OCI-LY1 (cell line): ENCODE measurements around the gene AP1B1.

Experiments used
- H2AFZ ChIP-seq: fragments of 200-600 bp; sonication (generic), shearing (Covaris generic); 2 replicates; pipeline ENCODE4 v1.6.0; 2014; ENCODE audit warnings: antibody characterized with exemption, mild to moderate bottlenecking, low read length
- H3F3A ChIP-seq: fragments of 200-600 bp; sonication (generic), shearing (Covaris generic); 2 replicates; pipeline ENCODE4 v1.6.0; 2014; ENCODE audit warnings: mild to moderate bottlenecking, antibody characterized with exemption, low read length, moderate library complexity; ENCODE audit not compliant: insufficient read depth
- H3K27ac ChIP-seq: fragments of 200-600 bp; sonication (generic); 2 replicates; pipeline ENCODE4 v1.5.1; 2014; ENCODE audit warnings: low read length, mixed run types, mild to moderate bottlenecking, low read depth; ENCODE audit not compliant: poor library complexity, severe bottlenecking
- H3K27me3 ChIP-seq: fragments of 200-600 bp; sonication (generic); 2 replicates; pipeline ENCODE4 v1.6.0; 2014; ENCODE audit warnings: antibody characterized with exemption, mild to moderate bottlenecking, low read length, moderate library complexity; ENCODE audit not compliant: insufficient read depth
- H3K36me3 ChIP-seq: fragments of 200-600 bp; sonication (generic); 2 replicates; pipeline ENCODE4 v1.6.1; 2014; ENCODE audit warnings: mild to moderate bottlenecking, antibody characterized with exemption, low read length, moderate library complexity, mixed read lengths; ENCODE audit not compliant: insufficient read depth
- H3K4me1 ChIP-seq: fragments of 200-600 bp; sonication (generic); 2 replicates; pipeline ENCODE4 v1.5.1; 2014; ENCODE audit warnings: mild to moderate bottlenecking, low read length, moderate library complexity; ENCODE audit not compliant: insufficient read depth, severe bottlenecking
- H3K4me2 ChIP-seq: fragments of 200-600 bp; sonication (generic), shearing (Covaris generic); 2 replicates; pipeline ENCODE4 v1.6.1; 2014; ENCODE audit warnings: low read length
- H3K4me3 ChIP-seq: fragments of 200-600 bp; sonication (generic); 2 replicates; pipeline ENCODE4 v1.5.1; 2014; ENCODE audit warnings: low read length, low read depth, mild to moderate bottlenecking, mixed read lengths; ENCODE audit not compliant: poor library complexity, severe bottlenecking
- H3K79me2 ChIP-seq: fragments of 200-600 bp; shearing (Covaris generic); 2 replicates; pipeline ENCODE4 v1.6.1; 2016; ENCODE audit warnings: mixed run types, low read length, mixed read lengths; ENCODE audit not compliant: insufficient read depth
- H3K9ac ChIP-seq: fragments of 200-600 bp; sonication (generic), shearing (Covaris generic); 2 replicates; pipeline ENCODE4 v1.6.1; 2014; ENCODE audit warnings: mild to moderate bottlenecking, low read length, mixed read lengths
- H3K9me2 ChIP-seq: fragments of 200-600 bp; sonication (generic), shearing (Covaris generic); 2 replicates; pipeline ENCODE4 v1.6.1; 2014; ENCODE audit warnings: low read depth, mild to moderate bottlenecking, low read length, mixed read lengths
- H3K9me3 ChIP-seq: fragments of 200-600 bp; shearing (Covaris generic); 2 replicates; pipeline ENCODE4 v1.6.1; 2014; ENCODE audit warnings: low read length, mixed read lengths
- H4K20me1 ChIP-seq: fragments of 200-600 bp; sonication (generic), shearing (Covaris generic); 2 replicates; pipeline ENCODE4 v1.6.0; 2016; ENCODE audit warnings: mild to moderate bottlenecking, low read length; ENCODE audit not compliant: insufficient read depth
- CTCF ChIP-seq: fragments of 200-600 bp; sonication (generic), shearing (Covaris generic); IDR thresholded peaks from 2 replicates; pipeline ENCODE4 v1.5.1; 2017; ENCODE audit warnings: mild to moderate bottlenecking, antibody characterized with exemption, low read length, moderate library complexity, mixed read lengths
- EZH2 ChIP-seq: fragments of 200-600 bp; sonication (generic), shearing (Covaris generic); IDR thresholded peaks from 2 replicates; pipeline ENCODE4 v1.8.0; 2017; ENCODE audit warnings: borderline replicate concordance, mixed run types, mild to moderate bottlenecking, antibody characterized with exemption, low read length, moderate library complexity, mixed read lengths

AP1B1 gene

GRCh38 chr22:29308148-29308790, 80.1 kb downstream of the AP1B1 start:
- Histone ChIP-seq H3K27me3 (peaks cover 8% of the 10 kb centered on the region; the same call in 1 of the 2 replicates), H3K4me1 (peaks cover 8% of the 10 kb centered on the region), H2AFZ (no peak overlapping the region), H3K4me3 (no peak overlapping the region), H3F3A (no peaks in the 10 kb centered on the region), H3K79me2 (no peaks in the 10 kb centered on the region), H3K4me2 (no peak overlapping the region), H4K20me1 (no peaks in the 10 kb centered on the region), H3K9me3 (no peaks in the 10 kb centered on the region), H3K36me3 (no peaks in the 10 kb centered on the region), H3K9me2 (no peaks in the 10 kb centered on the region), H3K9ac (no peak overlapping the region), H3K27ac (no peak overlapping the region)
- TF ChIP-seq CTCF (no peak), EZH2 (no peak)

GRCh38 chr22:29307596-29308147, 80.7 kb downstream of the AP1B1 start:
- no peak for TF ChIP-seq EZH2
- TF ChIP-seq CTCF: no peak
- Histone ChIP-seq H3K9me2 (no peaks in the 10 kb centered on the region), H3K4me1 (peaks cover 8% of the 10 kb centered on the region), H3F3A (no peaks in the 10 kb centered on the region), H3K79me2 (no peaks in the 10 kb centered on the region), H3K36me3 (no peaks in the 10 kb centered on the region), H3K4me2 (no peak overlapping the region), H3K9me3 (no peaks in the 10 kb centered on the region), H2AFZ (no peak overlapping the region), H3K27me3 (peaks cover 8% of the 10 kb centered on the region; the same call in 1 of the 2 replicates), H3K27ac (no peak overlapping the region), H4K20me1 (no peaks in the 10 kb centered on the region), H3K9ac (no peak overlapping the region), H3K4me3 (no peak overlapping the region)

GRCh38 chr22:29306835-29307595, 81.4 kb downstream of the AP1B1 start:
- no peak overlapping the region for H3K27ac ChIP-seq

More at GRCh38 chr22:29306835-29307595, 81.4 kb downstream of the AP1B1 start:
- H2AFZ ChIP-seq: no peak overlapping the region
- no peaks in the 10 kb centered on the region for H3K79me2 ChIP-seq
- H3K4me2 ChIP-seq: peak overlapping the region; percentile 50
- peaks cover 8% of the 10 kb centered on the region for H3K4me1 ChIP-seq
- H4K20me1 ChIP-seq: no peaks in the 10 kb centered on the region
- H3K9me3 ChIP-seq: no peaks in the 10 kb centered on the region
- peak overlapping the region; percentile 16 for H3K4me3 ChIP-seq
- H3K27me3 ChIP-seq: peaks cover 8% of the 10 kb centered on the region; the same call in 1 of the 2 replicates
- H3F3A ChIP-seq: no peaks in the 10 kb centered on the region
- TF ChIP-seq EZH2 (no peak), CTCF (no peak)
- no peaks in the 10 kb centered on the region for H3K9me2 ChIP-seq
- H3K36me3 ChIP-seq: no peaks in the 10 kb centered on the region
- no peak overlapping the region for H3K9ac ChIP-seq
